ENCODE data around the gene SEC14L6.

The SEC14L6 gene

DNA sequence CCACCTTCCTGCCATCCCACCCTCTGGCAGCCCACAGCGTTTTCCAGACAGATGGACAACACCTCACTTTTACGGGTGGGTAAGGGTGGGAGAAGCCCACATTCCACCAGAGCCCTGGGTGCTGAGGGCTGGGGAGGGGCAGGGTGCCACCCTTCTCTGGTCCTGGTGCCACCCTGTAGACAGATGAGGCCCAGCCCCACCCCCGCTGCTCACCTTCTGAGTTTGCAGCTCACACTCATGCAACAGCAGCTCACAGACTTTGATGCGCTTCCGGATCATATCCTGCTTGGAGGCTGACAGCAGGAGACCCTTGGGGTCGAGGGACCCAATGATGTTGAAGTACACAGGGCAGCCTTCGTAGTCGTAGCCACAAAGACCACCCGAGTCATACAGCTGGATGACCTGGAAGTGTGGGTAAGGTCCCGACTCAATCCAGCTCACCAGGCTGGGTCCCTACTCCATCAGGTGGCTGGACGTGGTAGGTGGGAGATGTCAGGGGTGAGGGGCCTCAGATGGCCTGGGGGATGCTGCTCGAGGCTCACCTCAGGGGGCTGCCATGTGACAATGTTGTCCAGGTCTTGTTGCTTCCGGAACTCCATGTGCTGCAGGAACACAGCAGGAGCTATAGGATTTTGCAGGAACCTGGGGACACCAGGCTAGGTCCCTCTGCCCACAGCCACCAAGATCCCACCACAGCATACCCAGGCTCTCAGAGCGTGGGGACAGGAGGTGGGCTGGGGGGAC, 51.3 kb downstream of the SEC14L6 start:
- TF ChIP-seq, protein P1, sequence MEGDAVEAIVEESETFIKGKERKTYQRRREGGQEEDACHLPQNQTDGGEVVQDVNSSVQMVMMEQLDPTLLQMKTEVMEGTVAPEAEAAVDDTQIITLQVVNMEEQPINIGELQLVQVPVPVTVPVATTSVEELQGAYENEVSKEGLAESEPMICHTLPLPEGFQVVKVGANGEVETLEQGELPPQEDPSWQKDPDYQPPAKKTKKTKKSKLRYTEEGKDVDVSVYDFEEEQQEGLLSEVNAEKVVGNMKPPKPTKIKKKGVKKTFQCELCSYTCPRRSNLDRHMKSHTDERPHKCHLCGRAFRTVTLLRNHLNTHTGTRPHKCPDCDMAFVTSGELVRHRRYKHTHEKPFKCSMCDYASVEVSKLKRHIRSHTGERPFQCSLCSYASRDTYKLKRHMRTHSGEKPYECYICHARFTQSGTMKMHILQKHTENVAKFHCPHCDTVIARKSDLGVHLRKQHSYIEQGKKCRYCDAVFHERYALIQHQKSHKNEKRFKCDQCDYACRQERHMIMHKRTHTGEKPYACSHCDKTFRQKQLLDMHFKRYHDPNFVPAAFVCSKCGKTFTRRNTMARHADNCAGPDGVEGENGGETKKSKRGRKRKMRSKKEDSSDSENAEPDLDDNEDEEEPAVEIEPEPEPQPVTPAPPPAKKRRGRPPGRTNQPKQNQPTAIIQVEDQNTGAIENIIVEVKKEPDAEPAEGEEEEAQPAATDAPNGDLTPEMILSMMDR (IDR thresholded peaks at IDR 0.05; ENCODE audit: low read depth, low read length) = no peak
- H3K4me3 ChIP-seq (ENCODE audit: low read depth, low read length) = no peak overlapping the region

DNA sequence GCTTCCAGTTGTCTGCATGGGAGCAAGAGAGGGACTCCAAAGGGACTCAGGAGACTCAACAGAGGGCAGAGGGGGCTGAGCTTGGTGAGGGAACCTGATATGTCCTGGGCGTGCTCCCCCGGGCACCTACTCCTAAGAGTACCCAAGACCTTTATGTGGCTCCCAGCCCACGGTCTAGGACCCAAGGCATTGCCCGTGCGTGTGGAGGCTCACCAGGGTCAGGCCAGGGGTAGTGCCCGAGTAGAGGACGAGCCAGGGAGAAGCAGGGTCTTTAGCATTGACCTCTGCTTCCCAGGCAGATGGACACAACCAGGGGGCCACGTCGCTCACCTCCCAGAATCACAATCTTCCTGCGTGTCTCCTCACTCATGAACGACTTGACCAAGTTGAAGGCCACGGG, 54.4 kb downstream of the SEC14L6 start:
- TF ChIP-seq, protein P1 (IDR thresholded peaks at IDR 0.05; ENCODE audit: low read depth, low read length) = no peak
- no peak overlapping the region for H3K4me3 ChIP-seq (ENCODE audit: low read depth, low read length)

DNA sequence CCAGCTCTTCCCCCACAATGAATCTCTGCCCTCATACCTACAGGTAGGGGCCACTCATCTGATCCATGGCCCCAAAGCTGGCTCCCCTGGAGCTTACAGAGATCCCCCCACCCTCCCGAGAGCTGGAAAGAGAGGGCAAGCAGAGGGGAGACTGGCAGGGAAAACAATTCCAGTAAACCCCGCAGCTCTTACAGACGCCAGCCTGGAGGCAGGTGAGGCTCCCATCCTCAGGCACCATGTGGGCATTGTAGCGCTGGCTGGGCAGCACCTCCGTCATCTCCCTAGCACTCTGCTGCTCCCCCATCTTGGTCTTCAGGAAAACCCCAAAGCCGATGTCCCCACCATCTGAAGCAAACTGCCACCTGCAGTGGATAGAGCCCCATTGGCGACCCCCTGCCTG, 55.2 kb downstream of the SEC14L6 start:
- no peak overlapping the region for H3K4me3 ChIP-seq (ENCODE audit: low read depth, low read length)
- TF ChIP-seq, protein P1 (IDR thresholded peaks at IDR 0.05; ENCODE audit: low read depth, low read length) = no peak

DNA sequence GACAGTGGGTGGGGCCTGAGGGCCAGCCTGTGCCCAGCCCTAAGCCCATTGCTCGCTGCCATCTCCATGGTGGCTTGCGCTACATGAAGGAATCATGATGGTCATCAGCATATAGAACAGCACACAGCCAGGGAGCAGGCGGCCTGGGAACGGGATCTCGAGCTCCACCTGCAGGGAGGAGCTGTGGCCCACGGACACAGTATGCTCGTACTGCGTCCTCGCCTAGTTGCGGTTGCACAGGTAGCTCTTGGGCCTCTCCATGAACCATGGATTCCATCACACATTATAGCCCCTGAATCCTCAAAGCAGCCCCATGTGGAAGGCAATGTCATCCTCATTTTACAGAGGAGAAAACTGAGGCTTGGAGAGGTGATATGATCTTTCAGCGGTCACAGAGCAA, 56.1 kb downstream of the SEC14L6 start:
- H3K4me3 ChIP-seq (ENCODE audit: low read depth, low read length) = no peak overlapping the region
- TF ChIP-seq, protein P1 (IDR thresholded peaks at IDR 0.05; ENCODE audit: low read depth, low read length) = 0 out of 2 replicates have a peak, but pooled peaks have one; percentile 17

DNA sequence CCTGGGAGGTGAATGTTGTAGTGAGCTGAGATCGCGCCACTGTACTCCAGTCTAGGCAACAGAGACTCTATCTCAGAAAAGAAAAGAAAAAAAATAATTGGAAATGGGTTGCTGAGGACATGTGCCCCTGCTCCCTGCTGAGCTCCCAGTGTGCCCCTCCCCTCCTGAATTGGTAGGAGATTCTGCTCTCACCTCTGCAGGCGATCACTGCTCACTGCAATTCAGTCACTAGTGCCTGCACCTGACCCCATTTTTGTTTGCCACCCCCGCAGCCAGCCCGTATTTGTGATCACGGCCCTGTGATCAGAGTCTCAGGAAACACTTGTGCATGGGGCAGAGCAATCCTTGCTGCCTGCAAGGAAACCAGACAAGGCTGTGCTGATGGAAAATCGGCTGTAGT, 58.4 kb downstream of the SEC14L6 start:
- TF ChIP-seq, protein P1 (IDR thresholded peaks at IDR 0.05; ENCODE audit: low read depth, low read length) = no peak

DNA sequence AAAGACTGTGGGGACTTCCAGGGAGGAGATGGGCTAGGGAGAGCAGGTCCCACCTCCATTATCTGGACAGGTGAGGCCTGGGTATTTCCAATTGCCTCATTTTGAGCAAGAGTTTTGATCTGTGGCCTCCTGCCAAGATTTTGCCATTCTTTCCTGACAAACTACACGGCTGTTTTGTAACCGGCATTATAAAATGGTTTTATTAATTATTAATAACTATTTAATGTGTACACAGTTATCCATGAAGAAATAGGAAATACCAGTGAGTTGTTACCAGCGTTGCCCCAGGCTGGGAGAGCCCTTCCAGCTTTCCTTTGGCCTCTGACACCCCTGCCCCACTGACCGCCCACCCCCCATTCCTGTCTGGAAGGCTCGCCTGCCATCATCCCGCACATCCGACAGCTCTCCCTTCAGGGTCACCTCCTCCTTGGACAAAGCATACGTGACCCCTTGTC, 59.9 kb downstream of the SEC14L6 start:
- TF ChIP-seq, protein P1 (IDR thresholded peaks at IDR 0.05; ENCODE audit: low read depth, low read length) = no peak
- H3K4me3 ChIP-seq (ENCODE audit: low read depth, low read length) = no peak overlapping the region

More for the DNA sequence above, 58.4 kb downstream of the SEC14L6 start:
- H3K4me3 ChIP-seq (ENCODE audit: low read depth, low read length) = no peak overlapping the region

DNA sequence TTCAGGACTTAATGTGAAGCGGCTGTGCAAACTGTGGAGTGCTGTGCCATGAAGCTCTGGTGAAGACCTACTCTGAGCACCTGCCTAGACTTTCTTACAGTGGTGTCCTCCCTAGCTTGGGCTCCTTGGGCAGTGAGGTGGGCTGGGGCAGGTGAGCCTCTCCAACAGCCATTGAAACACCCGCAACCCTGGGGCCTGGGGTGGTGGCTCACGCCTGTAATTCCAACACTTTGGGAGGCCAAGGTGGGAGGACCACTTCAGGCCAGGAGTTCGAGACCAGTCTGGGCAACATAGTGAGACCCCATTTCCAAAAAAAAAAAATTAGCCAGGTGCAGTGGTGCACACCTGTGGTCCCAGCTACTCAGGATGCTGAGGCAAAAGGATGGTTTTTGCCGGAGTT, 60.4 kb downstream of the SEC14L6 start:
- H3K4me3 ChIP-seq (ENCODE audit: low read depth, low read length) = no peak overlapping the region
- TF ChIP-seq, protein P1 (IDR thresholded peaks at IDR 0.05; ENCODE audit: low read depth, low read length) = no peak
